Fibroblast of villous mesenchyme (primary cell): Measurements from ENCODE around the gene E4F1. TPM values are rescaled to one million over a fixed set of nuclear protein-coding genes. Genes with fewer than 3 reads are reported as not detected.
"Not testable (repeated sequence)": the region's sequence is repeated elsewhere in the genome, so short reads cannot be mapped to it uniquely, and the experiment has no call there.

Source experiments
- DNase-seq: peaks from one replicate; pipeline ENCODE4 v3.0.0-alpha.2; 2010; ENCODE audit warnings: low read depth
- H3K4me3 ChIP-seq: 2 replicates; pipeline ENCODE4 v1.5.1; 2011; ENCODE audit warnings: low read depth, mild to moderate bottlenecking, low read length
- total RNA-seq: library from RNA; depleted of rRNA; stranded (reverse); fragments of >200 nt; gene quantifications from 2 replicates; pipeline ENCODE4 v1.2.3, GENCODE V29; 2012
- TF ChIP-seq, protein P1 (sequence below): IDR thresholded peaks from 2 replicates; pipeline ENCODE4 v1.5.1; 2012; ENCODE audit warnings: low read depth, mild to moderate bottlenecking, low read length; ENCODE audit not compliant: insufficient read depth

E4F1 gene
- total RNA-seq, 1 donor = 25.9 TPM

DNA sequence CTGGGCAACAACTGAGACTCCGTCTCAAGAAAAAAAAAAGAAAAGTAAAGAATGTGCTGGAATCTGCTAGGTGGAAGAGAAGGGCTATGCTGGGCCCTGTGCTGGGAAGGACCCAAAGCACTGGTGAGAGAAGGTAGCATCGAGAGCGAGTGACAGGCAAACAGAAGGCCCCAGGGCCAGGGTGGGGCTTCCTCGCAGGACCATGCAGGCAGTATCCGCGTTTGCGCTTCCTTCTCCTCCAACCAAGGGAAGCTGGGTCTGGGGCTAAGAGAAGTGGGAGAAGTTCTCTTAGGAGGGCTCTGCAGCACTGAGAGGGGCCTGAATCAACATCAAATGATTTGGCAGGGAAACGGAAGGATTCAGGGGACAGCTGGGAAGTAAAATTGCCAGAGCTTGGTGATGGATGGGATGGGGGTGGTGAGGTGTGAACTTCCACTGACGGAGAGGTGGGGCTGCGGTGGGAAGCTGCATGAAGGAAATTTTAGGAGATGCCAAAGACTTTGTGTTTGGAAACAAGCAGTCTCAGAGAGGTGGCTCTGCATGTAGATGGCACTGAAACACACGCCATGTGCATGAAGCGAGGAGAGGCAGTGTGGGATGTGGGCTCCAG, 33.2 kb downstream of the E4F1 start:
- H3K4me3 ChIP-seq = no peak overlapping the region
- DNase-seq = no peak
- TF ChIP-seq, protein P1, sequence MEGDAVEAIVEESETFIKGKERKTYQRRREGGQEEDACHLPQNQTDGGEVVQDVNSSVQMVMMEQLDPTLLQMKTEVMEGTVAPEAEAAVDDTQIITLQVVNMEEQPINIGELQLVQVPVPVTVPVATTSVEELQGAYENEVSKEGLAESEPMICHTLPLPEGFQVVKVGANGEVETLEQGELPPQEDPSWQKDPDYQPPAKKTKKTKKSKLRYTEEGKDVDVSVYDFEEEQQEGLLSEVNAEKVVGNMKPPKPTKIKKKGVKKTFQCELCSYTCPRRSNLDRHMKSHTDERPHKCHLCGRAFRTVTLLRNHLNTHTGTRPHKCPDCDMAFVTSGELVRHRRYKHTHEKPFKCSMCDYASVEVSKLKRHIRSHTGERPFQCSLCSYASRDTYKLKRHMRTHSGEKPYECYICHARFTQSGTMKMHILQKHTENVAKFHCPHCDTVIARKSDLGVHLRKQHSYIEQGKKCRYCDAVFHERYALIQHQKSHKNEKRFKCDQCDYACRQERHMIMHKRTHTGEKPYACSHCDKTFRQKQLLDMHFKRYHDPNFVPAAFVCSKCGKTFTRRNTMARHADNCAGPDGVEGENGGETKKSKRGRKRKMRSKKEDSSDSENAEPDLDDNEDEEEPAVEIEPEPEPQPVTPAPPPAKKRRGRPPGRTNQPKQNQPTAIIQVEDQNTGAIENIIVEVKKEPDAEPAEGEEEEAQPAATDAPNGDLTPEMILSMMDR = no peak

GRCh38 chr16:2257726-2258125, 34.3 kb downstream of the E4F1 start:
- H3K4me3 ChIP-seq = no peak overlapping the region
- TF ChIP-seq, protein P1 = no peak
- DNase-seq = no peak

GRCh38 chr16:2258530-2258929, 35.1 kb downstream of the E4F1 start:
- not testable (repeated sequence) for H3K4me3 ChIP-seq

DNA sequence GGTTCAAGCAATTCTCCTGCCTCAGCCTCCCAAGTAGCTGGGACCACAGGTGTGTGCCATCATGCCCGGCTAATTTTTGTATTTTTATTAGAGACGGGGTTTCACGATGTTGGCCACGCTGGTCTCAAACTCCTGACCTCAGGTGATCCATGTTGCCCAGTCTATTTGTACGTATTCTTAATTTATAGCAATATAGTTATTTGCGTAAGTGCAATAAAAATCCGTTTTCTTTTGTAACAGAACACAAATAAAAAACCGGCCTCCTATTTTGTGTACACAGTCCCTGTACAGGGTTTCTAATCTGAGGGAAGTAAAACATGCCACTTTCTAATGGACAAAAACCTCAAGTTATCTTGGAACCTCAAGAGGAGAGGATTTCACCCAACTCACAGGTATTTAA, 36.9 kb downstream of the E4F1 start:
- no peak for DNase-seq
- no peak overlapping the region for H3K4me3 ChIP-seq
- TF ChIP-seq, protein P1 = no peak

More at GRCh38 chr16:2258530-2258929, 35.1 kb downstream of the E4F1 start:
- not testable (repeated sequence) for DNase-seq

DNA sequence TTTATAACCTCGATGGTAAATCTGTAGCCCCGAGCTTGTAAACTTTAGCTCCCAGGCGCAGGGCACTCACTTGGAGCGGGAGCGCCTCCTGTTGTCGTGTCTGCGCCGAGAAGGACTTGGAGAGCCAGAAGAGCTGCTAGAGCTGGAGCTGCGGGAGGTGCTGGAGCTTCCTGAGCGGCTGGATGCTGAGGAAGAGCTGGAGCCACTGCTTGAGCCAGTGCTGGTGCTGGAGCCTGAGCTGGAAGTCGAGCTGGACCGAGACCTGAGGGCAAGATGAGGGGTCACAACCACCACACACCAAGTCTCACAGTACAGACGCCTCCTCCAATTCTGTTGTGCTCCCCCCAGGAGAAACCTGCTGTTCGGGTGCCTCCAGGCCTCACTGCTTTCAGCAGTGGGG, 39.6 kb downstream of the E4F1 start:
- not testable (repeated sequence) for H3K4me3 ChIP-seq, DNase-seq

GRCh38 chr16:2266887-2267286, 43.5 kb downstream of the E4F1 start:
- peak overlapping the region; percentile 80 for H3K4me3 ChIP-seq
- DNase-seq = peak; percentile 26

GRCh38 chr16:2267505-2267912, 44.1 kb downstream of the E4F1 start:
- DNase-seq = not testable (repeated sequence)

GRCh38 chr16:2267913-2268666, 44.7 kb downstream of the E4F1 start, which contains the start of gene RNPS1:
Gene RNPS1 (minus strand): TSS chr16:2268126. CDS start chr16:2264643, 3,483 bp downstream.
- H3K4me3 ChIP-seq = peak within 1 kb of the TSS; percentile 80
- TF ChIP-seq, protein P1 = no peak
- peak; percentile 97 for DNase-seq

More at GRCh38 chr16:2267505-2267912, 44.1 kb downstream of the E4F1 start:
- peak overlapping the region; percentile 80 for H3K4me3 ChIP-seq

DNA sequence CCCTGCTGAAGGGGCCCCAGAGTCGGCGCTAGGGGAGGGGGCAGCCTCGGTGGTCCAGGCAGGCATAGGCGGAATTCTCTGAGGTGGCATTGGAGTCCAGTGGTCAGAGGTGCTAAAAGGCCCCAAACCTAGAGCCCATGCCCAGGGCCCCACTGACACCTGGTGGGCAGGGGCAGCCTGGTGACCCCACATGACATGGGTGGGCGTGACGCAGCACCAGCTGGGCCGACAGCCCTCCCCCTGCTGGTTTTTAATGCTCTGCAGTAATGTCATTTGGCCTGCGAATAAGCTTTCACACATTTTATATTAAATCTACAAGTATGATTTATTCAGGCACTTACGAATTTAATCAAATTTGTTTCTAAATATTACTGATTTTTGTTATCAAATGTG, 46.7 kb downstream of the E4F1 start:
- TF ChIP-seq, protein P1 = no peak
- no peak overlapping the region for H3K4me3 ChIP-seq

More for the DNA sequence above, 46.7 kb downstream of the E4F1 start:
- DNase-seq = no peak
